Kidney (tissue), 14 donors: ENCODE results near the gene KREMEN2. TPM values are rescaled to one million over a fixed set of nuclear protein-coding genes. Genes with fewer than 3 reads are reported as not detected.
A peak's percentile ranks its signal among the peaks of the same experiment; 100 is the strongest.

Source experiments
- DNase-seq, 5 donors: peaks; one replicate each; pipeline ENCODE4 v3.0.0-alpha.2; 2013 to 2020
- FAIRE-seq: peaks from 2 replicates; lab custom pipeline; 2012; peaks lifted over from hg19 to GRCh38; lab: Jason Lieb, UNC
- H3K27ac ChIP-seq, 2 donors: one replicate each; pipeline ENCODE4 v1.7.0; 2013; ENCODE audit warnings: low read depth in 2 of 2, low read length in 2 of 2, inconsistent platforms in 1 of 2
- H3K27me3 ChIP-seq: one replicate; pipeline ENCODE4 v1.7.1; 2013; ENCODE audit warnings: low read length, inconsistent platforms; ENCODE audit not compliant: control insufficient read depth, insufficient read depth
- H3K36me3 ChIP-seq, 3 donors: one replicate each; pipeline versions ENCODE4 v1.7.0 to v1.7.1; 2013; ENCODE audit warnings: low read length in 3 of 3, control low read depth in 1 of 3, inconsistent platforms in 1 of 3; ENCODE audit not compliant: insufficient read depth in 3 of 3, control insufficient read depth in 2 of 3
- H3K4me1 ChIP-seq, 3 donors: one replicate each; pipeline versions ENCODE4 v1.7.0 to v1.7.1; 2013; ENCODE audit warnings: low read length in 3 of 3, inconsistent platforms in 1 of 3, low read depth in 1 of 3; ENCODE audit not compliant: control insufficient read depth in 2 of 3, insufficient read depth in 2 of 3
- H3K4me3 ChIP-seq, 3 donors: one replicate each; pipeline versions ENCODE4 v1.7.0 to v1.8.1; 2013; ENCODE audit warnings: low read length in 3 of 3, control low read depth in 1 of 3, inconsistent platforms in 1 of 3
- H3K9ac ChIP-seq, 3 donors: one replicate each; pipeline versions ENCODE4 v1.7.0 to v1.7.1; 2013; ENCODE audit warnings: low read length in 3 of 3, control low read depth in 1 of 3, inconsistent platforms in 1 of 3
- H3K9me3 ChIP-seq, 3 donors: one replicate each; pipeline versions ENCODE4 v1.7.0 to v1.7.1; 2013; ENCODE audit warnings: low read length in 3 of 3, control low read depth in 1 of 3, inconsistent platforms in 1 of 3; ENCODE audit not compliant: control insufficient read depth in 2 of 3, insufficient read depth in 1 of 3
- CTCF ChIP-seq: IDR thresholded peaks from 3 replicates; pipeline ENCODE4 v1.5.1; 2012; ENCODE audit warnings: mild to moderate bottlenecking, moderate library complexity, borderline replicate concordance; ENCODE audit not compliant: insufficient read depth; ENCODE audit errors: extremely low read depth
- intact Hi-C: fragments of 100-400 bp; cut with DNase I; formaldehyde crosslinking; loops from one replicate; pipeline ENCODE4 v1.11.1; 2022
- polyA plus RNA-seq: library from polyadenylated mRNA; stranded (reverse); fragments of 350-450 nt; fragmentation: Illumina TruSeq; extraction: RNeasy Lipid Tissue Mini Kit (QIAGEN cat#74804); gene quantifications from one replicate; pipeline ENCODE4 v1.2.3, GENCODE V29; 2014; ENCODE audit warnings: low read depth, low replicate concordance; ENCODE audit not compliant: insufficient read depth
- total RNA-seq: library from RNA; stranded (reverse); fragmentation: NEBNext Ultra II Directional; extraction: Animal tissue kit (Norgen Biotek cat#: 25700); gene quantifications from one replicate; pipeline ENCODE4 v1.2.1, GENCODE V29; 2021
- donor health status: control.
- donor health status: control.
- donor health status: control.
- donor health status: control.
- donor health status: control.
- donor health status: DM: yes; HTN: yes; CAD: no.
- donor health status: Normal renal cell carcinoma (clear cell type).

Gene KREMEN2
- total and polyA plus RNA-seq, 2 donors from 2014 or later, result not detected

- no peak for FAIRE-seq
- no peaks in the 10 kb centered on the region for H3K27me3 ChIP-seq
- no peak for DNase-seq
Measured at GRCh38 chr16:2923481-2923880, 40.6 kb upstream of the KREMEN2 start.

GRCh38 chr16:2924901-2925755, 38.9 kb upstream of the KREMEN2 start:
- FAIRE-seq (no peak), DNase-seq (peak in 3 of 5 donors; percentile 22 to 46 (median 39))
- H3K4me1 ChIP-seq, result peaks cover 0 to 2% (median 0%) of the 10 kb centered on the region in 3 donors
- H3K4me3 ChIP-seq, result no peak overlapping the region
- no peak for TF ChIP-seq CTCF
- no peaks in the 10 kb centered on the region for H3K9me3 ChIP-seq
- no peaks in the 10 kb centered on the region for H3K27me3 ChIP-seq
- no peak overlapping the region for H3K9ac ChIP-seq
- H3K27ac ChIP-seq, result no peak overlapping the region
- peaks cover 0 to 10% (median 9%) of the 10 kb centered on the region in 3 donors for H3K36me3 ChIP-seq
- intact Hi-C loops, result no loop called here

More at GRCh38 chr16:2923481-2923880, 40.6 kb upstream of the KREMEN2 start:
- H3K9ac ChIP-seq, result no peak overlapping the region
- TF ChIP-seq CTCF, result no peak
- no peak overlapping the region for H3K4me3 ChIP-seq
- intact Hi-C loops, result no loop called here
- H3K36me3 ChIP-seq, result peaks cover 0 to 10% (median 6%) of the 10 kb centered on the region in 3 donors
- no peaks in the 10 kb centered on the region for H3K9me3 ChIP-seq
- no peak overlapping the region for H3K27ac ChIP-seq
- H3K4me1 ChIP-seq, result peaks cover 0 to 4% (median 0%) of the 10 kb centered on the region in 3 donors

- Histone ChIP-seq H3K9ac (no peak overlapping the region), H3K36me3 (peaks cover 0 to 11% (median 6%) of the 10 kb centered on the region in 3 donors), H3K4me1 (peaks cover 0 to 2% (median 0%) of the 10 kb centered on the region in 3 donors), H3K9me3 (no peaks in the 10 kb centered on the region), H3K27me3 (no peaks in the 10 kb centered on the region), H3K27ac (no peak overlapping the region), H3K4me3 (no peak overlapping the region)
- DNase-seq (peak in 1 of 5 donors; percentile 6), FAIRE-seq (no peak)
- intact Hi-C loops, result no loop called here
- TF ChIP-seq CTCF, result no peak
Measured at GRCh38 chr16:2925951-2926649, 38.0 kb upstream of the KREMEN2 start.
